Fibroblast of lung (primary cell): ENCODE results near the gene GAPVD1. TPM values are rescaled to one million over a fixed set of nuclear protein-coding genes. Genes with fewer than 3 reads are reported as not detected.

Experiments
- DNase-seq, 2 donors: peaks; one replicate each; pipeline versions ENCODE4 v3.0.0 to v3.0.0-alpha.2; 2010; ENCODE audit warnings: low read depth in 2 of 2
- H2AFZ ChIP-seq: 2 replicates; pipeline ENCODE4 v1.5.1; 2012; ENCODE audit warnings: low read length, control low read depth, inconsistent platforms
- H3K27ac ChIP-seq: 2 replicates; pipeline ENCODE4 v1.5.1; 2011; ENCODE audit warnings: low read length, control low read depth; ENCODE audit not compliant: insufficient read depth
- H3K27me3 ChIP-seq: 2 replicates; pipeline ENCODE4 v1.5.1; 2011; ENCODE audit warnings: mild to moderate bottlenecking, low read length; ENCODE audit not compliant: control insufficient read depth, insufficient read depth
- H3K36me3 ChIP-seq: 2 replicates; pipeline ENCODE4 v1.5.1; 2011; ENCODE audit warnings: low read length; ENCODE audit not compliant: control insufficient read depth, insufficient read depth
- H3K4me1 ChIP-seq: 2 replicates; pipeline ENCODE4 v1.5.1; 2011; ENCODE audit warnings: low read length; ENCODE audit not compliant: control insufficient read depth, insufficient read depth; ENCODE audit errors: extremely low read depth
- H3K4me2 ChIP-seq: 2 replicates; pipeline ENCODE4 v1.5.1; 2011; ENCODE audit warnings: low read length, control low read depth; ENCODE audit not compliant: insufficient read depth; ENCODE audit errors: extremely low read depth
- H3K4me3 ChIP-seq, 4 experiments: fragments of 200-600 bp in 1 of 4; sonication (generic) in 1 of 4; replicated peaks in 1 of 4; 2 replicates each; pipeline ENCODE4 v1.5.1; 2011 to 2016; ENCODE audit warnings: low read length in 4 of 4, low read depth in 3 of 4, mild to moderate bottlenecking in 3 of 4, control low read depth in 2 of 4, inconsistent platforms in 1 of 4, mixed read lengths in 1 of 4; ENCODE audit not compliant: insufficient read depth in 1 of 4; ENCODE audit errors: control extremely low read depth in 1 of 4
- H3K79me2 ChIP-seq: 2 replicates; pipeline ENCODE4 v1.5.1; 2012; ENCODE audit warnings: mild to moderate bottlenecking, low read length, inconsistent platforms; ENCODE audit not compliant: control insufficient read depth, insufficient read depth
- H3K9ac ChIP-seq: 2 replicates; pipeline ENCODE4 v1.5.1; 2011; ENCODE audit warnings: mild to moderate bottlenecking, low read length, control low read depth; ENCODE audit not compliant: insufficient read depth
- H3K9me3 ChIP-seq: 2 replicates; pipeline ENCODE4 v1.5.1; 2012; ENCODE audit warnings: low read depth, low read length; ENCODE audit not compliant: control insufficient read depth, insufficient read depth
- H4K20me1 ChIP-seq: 2 replicates; pipeline ENCODE4 v1.5.1; 2011; ENCODE audit warnings: low read length; ENCODE audit not compliant: control insufficient read depth, insufficient read depth; ENCODE audit errors: extremely low read depth
- EZH2 ChIP-seq: IDR thresholded peaks from 2 replicates; pipeline ENCODE4 v1.5.1; 2012; ENCODE audit warnings: low read length, control low read depth, mild to moderate bottlenecking; ENCODE audit errors: missing control alignments
- polyA plus RNA-seq, 2 donors: library from polyadenylated mRNA; depleted of rRNA in 1 of 2; stranded (reverse) in 1 of 2; unstranded in 1 of 2; fragments of >200 nt; gene quantifications; 2 replicates each; pipeline ENCODE4 v1.2.1, GENCODE V29; 2011 to 2012; ENCODE audit warnings: missing spikeins in 1 of 2
- total RNA-seq: library from RNA; depleted of rRNA; stranded (reverse); fragments of >200 nt; gene quantifications from 2 replicates; pipeline ENCODE4 v1.2.1, GENCODE V29; 2014
- TF ChIP-seq, protein P1 (sequence below), 2 donors: IDR thresholded peaks in 1 of 2; conservative IDR thresholded peaks in 1 of 2; 1 replicate in 1 of 2; 2 replicates in 1 of 2; pipeline ENCODE4 v1.5.1; 2011 to 2012; ENCODE audit warnings: low read length in 2 of 2, control low read depth in 1 of 2, inconsistent platforms in 1 of 2, low read depth in 1 of 2, mild to moderate bottlenecking in 1 of 2

Gene GAPVD1
- total and polyA plus RNA-seq, 2 donors (not counting 1 experiment from before 2014, with no cell fraction given): 23.0 to 72.3 TPM

DNA sequence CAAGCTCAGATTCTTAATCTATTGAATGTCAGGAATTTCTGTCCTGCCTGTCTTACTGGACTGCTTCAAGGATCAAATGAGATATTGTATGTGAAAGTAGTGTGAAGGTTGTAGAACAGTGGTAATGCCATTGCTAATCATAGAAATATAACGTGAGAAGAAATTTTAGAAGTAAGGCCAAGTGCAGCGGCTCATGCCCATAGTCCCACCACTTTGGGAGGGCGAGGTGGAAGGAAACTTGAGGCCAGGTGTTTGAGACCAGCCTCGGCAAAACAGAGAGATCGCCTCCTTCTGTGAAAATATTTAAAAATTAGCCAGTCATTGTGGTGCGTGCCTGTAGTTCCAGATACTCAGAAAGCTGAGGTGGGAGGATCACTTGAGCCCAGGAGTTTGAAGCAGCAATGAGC, 15.4 kb upstream of the GAPVD1 start:
- Histone ChIP-seq H3K4me2 (no peak overlapping the region), H3K4me1 (peaks cover 2% of the 10 kb centered on the region), H3K27ac (no peak overlapping the region), H3K27me3 (no peaks in the 10 kb centered on the region), H2AFZ (no peak overlapping the region), H3K9ac (no peak overlapping the region), H3K9me3 (no peaks in the 10 kb centered on the region), H3K4me3 (no peak overlapping the region), H3K36me3 (no peaks in the 10 kb centered on the region), H3K79me2 (no peaks in the 10 kb centered on the region), H4K20me1 (no peaks in the 10 kb centered on the region)
- no peak for DNase-seq
- TF ChIP-seq, protein P1, sequence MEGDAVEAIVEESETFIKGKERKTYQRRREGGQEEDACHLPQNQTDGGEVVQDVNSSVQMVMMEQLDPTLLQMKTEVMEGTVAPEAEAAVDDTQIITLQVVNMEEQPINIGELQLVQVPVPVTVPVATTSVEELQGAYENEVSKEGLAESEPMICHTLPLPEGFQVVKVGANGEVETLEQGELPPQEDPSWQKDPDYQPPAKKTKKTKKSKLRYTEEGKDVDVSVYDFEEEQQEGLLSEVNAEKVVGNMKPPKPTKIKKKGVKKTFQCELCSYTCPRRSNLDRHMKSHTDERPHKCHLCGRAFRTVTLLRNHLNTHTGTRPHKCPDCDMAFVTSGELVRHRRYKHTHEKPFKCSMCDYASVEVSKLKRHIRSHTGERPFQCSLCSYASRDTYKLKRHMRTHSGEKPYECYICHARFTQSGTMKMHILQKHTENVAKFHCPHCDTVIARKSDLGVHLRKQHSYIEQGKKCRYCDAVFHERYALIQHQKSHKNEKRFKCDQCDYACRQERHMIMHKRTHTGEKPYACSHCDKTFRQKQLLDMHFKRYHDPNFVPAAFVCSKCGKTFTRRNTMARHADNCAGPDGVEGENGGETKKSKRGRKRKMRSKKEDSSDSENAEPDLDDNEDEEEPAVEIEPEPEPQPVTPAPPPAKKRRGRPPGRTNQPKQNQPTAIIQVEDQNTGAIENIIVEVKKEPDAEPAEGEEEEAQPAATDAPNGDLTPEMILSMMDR (conservative IDR thresholded peaks at IDR 0.05 in 1 of 2, IDR thresholded peaks at IDR 0.05 in 1 of 2; ENCODE audit: low read depth in 1 of 2, low read length in 2 of 2): no peak
- no peak for TF ChIP-seq EZH2

DNA sequence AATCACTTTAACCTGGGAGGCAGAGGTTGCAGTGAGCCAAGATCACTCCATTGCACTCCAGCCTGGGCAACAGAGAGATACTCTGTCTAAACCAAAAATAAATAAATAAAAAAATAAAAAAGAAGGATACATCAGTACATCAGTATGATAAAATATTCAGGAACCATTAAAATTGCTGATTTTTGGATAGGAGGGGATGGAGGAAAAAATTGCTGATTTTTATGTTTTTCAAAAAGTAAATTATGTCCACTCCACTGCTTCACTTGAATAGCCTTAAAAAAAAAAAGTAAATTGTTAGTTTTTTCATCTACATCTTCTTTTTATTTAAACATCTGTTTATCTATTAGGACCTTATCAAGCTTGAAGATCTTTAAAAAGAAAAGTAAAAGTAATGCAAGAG, 7.4 kb upstream of the GAPVD1 start:
- Histone ChIP-seq H3K79me2 (no peaks in the 10 kb centered on the region), H3K4me3 (no peak overlapping the region), H3K4me1 (no peaks in the 10 kb centered on the region), H4K20me1 (no peaks in the 10 kb centered on the region), H3K27ac (no peak overlapping the region), H2AFZ (no peak overlapping the region), H3K9me3 (no peaks in the 10 kb centered on the region), H3K9ac (no peak overlapping the region), H3K4me2 (no peak overlapping the region), H3K36me3 (no peaks in the 10 kb centered on the region), H3K27me3 (no peaks in the 10 kb centered on the region)
- no peak for TF ChIP-seq EZH2
- TF ChIP-seq, protein P1 (conservative IDR thresholded peaks at IDR 0.05 in 1 of 2, IDR thresholded peaks at IDR 0.05 in 1 of 2; ENCODE audit: low read depth in 1 of 2, low read length in 2 of 2): no peak
- no peak for DNase-seq

DNA sequence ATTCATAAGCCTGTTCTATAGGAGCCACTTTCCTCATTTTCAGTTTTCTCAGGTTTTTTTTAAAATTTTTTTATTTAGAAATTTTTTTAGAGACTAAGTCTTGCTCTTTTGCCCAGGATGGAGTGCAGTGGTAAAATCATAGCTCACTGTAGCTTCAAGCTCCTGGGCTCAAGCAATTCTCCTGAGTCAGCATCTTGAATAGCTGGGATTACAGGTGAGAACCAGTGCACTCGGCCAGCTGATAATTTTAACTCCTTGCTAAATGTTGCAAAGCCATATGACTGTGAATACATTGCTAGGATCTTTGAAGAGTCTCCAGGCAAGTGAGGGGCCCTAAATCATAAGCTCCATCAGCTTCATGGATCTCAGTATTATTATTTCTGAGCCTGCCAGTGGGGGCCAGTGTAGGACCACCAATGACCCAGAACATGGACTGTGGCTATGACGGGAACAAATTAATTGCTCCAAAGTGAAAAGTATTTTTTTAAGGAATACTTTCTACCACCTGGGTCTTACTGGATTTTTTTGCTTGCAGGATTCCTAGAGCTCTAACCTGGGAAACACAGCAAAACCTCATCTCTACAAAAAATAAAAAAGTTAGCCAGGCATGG, 5.7 kb upstream of the GAPVD1 start:
- Histone ChIP-seq H3K27ac (no peak overlapping the region), H3K9ac (no peak overlapping the region), H3K79me2 (no peaks in the 10 kb centered on the region), H4K20me1 (no peaks in the 10 kb centered on the region), H3K27me3 (no peaks in the 10 kb centered on the region), H3K4me2 (no peak overlapping the region), H3K36me3 (no peaks in the 10 kb centered on the region), H3K4me1 (no peaks in the 10 kb centered on the region), H3K4me3 (no peak overlapping the region), H3K9me3 (no peaks in the 10 kb centered on the region), H2AFZ (no peak overlapping the region)
- no peak for TF ChIP-seq EZH2
- TF ChIP-seq, protein P1 (conservative IDR thresholded peaks at IDR 0.05 in 1 of 2, IDR thresholded peaks at IDR 0.05 in 1 of 2; ENCODE audit: low read depth in 1 of 2, low read length in 2 of 2): peak; percentile 24 to 45
- DNase-seq: peak in 1 of 2 donors; percentile 42
